Activated CD4-positive, CD25-positive, alpha-beta regulatory T cell treated with anti-CD3 and anti-CD28 coated beads, Interleukin-2, amount 50 U/mL, for 16 hours (primary cell): ENCODE data around the gene SBF2.

Experiments used
- DNase-seq: peaks from one replicate; pipeline ENCODE4 v3.0.0-alpha.2; 2020; ENCODE audit warnings: low read depth, low spot score

The SBF2 gene

GRCh38 chr11:10293423-10294289 is at the start of gene SBF2:
Gene SBF2 (minus strand): TSS chr11:10294219. CDS start chr11:10294069, 150 bp downstream.
- DNase-seq: peak; percentile 41

- DNase-seq: no peak
Measured at GRCh38 chr11:10338287-10338686, 44.3 kb upstream of the SBF2 start.

GRCh38 chr11:10333490-10333889 is 39.5 kb upstream of the SBF2 start:
- no peak for DNase-seq

GRCh38 chr11:10331548-10332289 is 37.7 kb upstream of the SBF2 start:
- no peak for DNase-seq

GRCh38 chr11:10329935-10330334 is 35.9 kb upstream of the SBF2 start:
- DNase-seq: no peak

GRCh38 chr11:10329356-10329755 is 35.3 kb upstream of the SBF2 start:
- no peak for DNase-seq

GRCh38 chr11:10328314-10329098 is 34.5 kb upstream of the SBF2 start:
- no peak for DNase-seq

- DNase-seq: no peak
Measured at GRCh38 chr11:10327254-10327653, 33.2 kb upstream of the SBF2 start.

GRCh38 chr11:10326012-10326964 is 32.3 kb upstream of the SBF2 start:
- DNase-seq: no peak

- no peak for DNase-seq
Measured at GRCh38 chr11:10325277-10326011, 31.4 kb upstream of the SBF2 start.

GRCh38 chr11:10324474-10324873 is 30.5 kb upstream of the SBF2 start:
- DNase-seq: no peak

GRCh38 chr11:10323793-10324170 is 29.8 kb upstream of the SBF2 start:
- no peak for DNase-seq

- DNase-seq: no peak
Measured at GRCh38 chr11:10322830-10323792, 29.1 kb upstream of the SBF2 start.

GRCh38 chr11:10322401-10322800 is 28.4 kb upstream of the SBF2 start:
- DNase-seq: no peak

GRCh38 chr11:10320736-10321465 is 26.9 kb upstream of the SBF2 start:
- DNase-seq: no peak

GRCh38 chr11:10319702-10320558 is 25.9 kb upstream of the SBF2 start:
- no peak for DNase-seq

- DNase-seq: no peak
Measured at GRCh38 chr11:10318527-10318802, 24.4 kb upstream of the SBF2 start.
